ENCODE measurements around the gene ANTKMT. TPM values are rescaled to one million over a fixed set of nuclear protein-coding genes. Genes with fewer than 3 reads are reported as not detected.

Gene ANTKMT
- total and polyA plus RNA-seq, 2 of the 8 experiments (the other 6 are each of a cell fraction or from before 2014, with no cell fraction given): 26.5 to 26.6 TPM

DNA sequence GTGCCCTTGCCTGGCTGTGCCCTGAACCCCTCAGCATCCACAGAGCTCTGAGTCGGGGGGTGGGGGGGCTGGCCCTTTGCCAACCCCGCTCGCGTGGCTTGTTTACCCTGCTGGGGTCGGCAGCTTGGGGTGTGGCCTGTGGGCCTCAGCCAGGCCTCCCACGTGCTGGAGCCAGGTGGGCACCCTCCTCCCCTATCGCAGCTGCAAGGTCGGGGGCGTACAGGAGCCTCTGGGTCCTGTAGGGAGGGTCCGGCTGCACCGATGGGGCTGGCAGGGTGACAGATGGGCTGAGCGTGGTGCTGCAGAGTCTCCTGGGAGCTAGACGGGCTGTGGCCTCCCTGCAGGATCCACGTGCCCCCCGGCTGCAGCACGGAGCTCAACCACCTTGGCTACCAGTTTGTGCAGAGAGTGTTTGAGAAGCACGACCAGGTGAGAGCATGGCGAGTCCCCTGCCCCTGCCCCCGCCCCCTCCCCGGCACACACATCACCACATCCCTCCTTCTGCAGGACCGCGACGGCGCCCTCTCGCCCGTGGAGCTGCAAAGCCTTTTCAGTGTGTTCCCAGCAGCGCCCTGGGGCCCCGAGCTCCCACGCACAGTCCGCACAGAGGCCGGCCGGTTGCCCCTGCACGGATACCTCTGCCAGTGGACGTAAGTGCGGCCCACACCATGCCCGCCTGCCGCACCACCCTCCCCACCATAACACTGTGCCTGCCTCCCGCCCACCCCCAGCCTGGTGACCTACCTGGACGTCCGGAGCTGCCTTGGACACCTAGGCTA is 49.4 kb upstream of the ANTKMT start (continued):
- TF ChIP-seq SAP30 (IDR thresholded peaks at IDR 0.05; ENCODE audit: insufficient read depth, insufficient replicate concordance, low read length) (no peak), CBX5 (IDR thresholded peaks at IDR 0.05; ENCODE audit: low read depth, low read length) (no peak), CREB1 (IDR thresholded peaks at IDR 0.05) (no peak), SIX5 (IDR thresholded peaks at IDR 0.05; ENCODE audit: low read depth, low read length) (no peak)
